Measurements from ENCODE around the gene TRDN.
"Not testable (repeated sequence)": the region's sequence is repeated elsewhere in the genome, so short reads cannot be mapped to it uniquely, and the experiment has no call there.

Gene TRDN

GRCh38 chr6:123497025-123497424 lies 139.7 kb downstream of the TRDN start:
- DNase-seq: no peak

GRCh38 chr6:123489589-123489988 lies 147.2 kb downstream of the TRDN start:
- no peak for DNase-seq

- no peak for DNase-seq
Measured at GRCh38 chr6:123480986-123481385, 155.8 kb downstream of the TRDN start.

- not testable (repeated sequence) for DNase-seq
Measured at GRCh38 chr6:123472025-123472702, 164.6 kb downstream of the TRDN start.

- DNase-seq: no peak
Measured at GRCh38 chr6:123467392-123467791, 169.4 kb downstream of the TRDN start.

GRCh38 chr6:123462152-123462551 lies 174.6 kb downstream of the TRDN start:
- DNase-seq: no peak

GRCh38 chr6:123458218-123458617 lies 178.5 kb downstream of the TRDN start:
- no peak for DNase-seq

GRCh38 chr6:123456836-123457235 lies 179.9 kb downstream of the TRDN start:
- no peak for DNase-seq

- no peak for DNase-seq
Measured at GRCh38 chr6:123454448-123454847, 182.3 kb downstream of the TRDN start.

GRCh38 chr6:123453071-123453470 lies 183.7 kb downstream of the TRDN start:
- DNase-seq: not testable (repeated sequence)

GRCh38 chr6:123448306-123448884 lies 188.4 kb downstream of the TRDN start:
- DNase-seq: no peak

- no peak for DNase-seq
Measured at GRCh38 chr6:123447315-123447937, 189.3 kb downstream of the TRDN start.

- no peak for DNase-seq
Measured at GRCh38 chr6:123439371-123439770, 197.4 kb downstream of the TRDN start.

GRCh38 chr6:123434186-123434585 lies 202.6 kb downstream of the TRDN start:
- DNase-seq: no peak

GRCh38 chr6:123430970-123431369 lies 205.8 kb downstream of the TRDN start:
- no peak for DNase-seq

GRCh38 chr6:123427008-123427407 lies 209.7 kb downstream of the TRDN start:
- no peak for DNase-seq

- DNase-seq: no peak
Measured at GRCh38 chr6:123423130-123423529, 213.6 kb downstream of the TRDN start.

GRCh38 chr6:123420512-123420911 lies 216.2 kb downstream of the TRDN start:
- DNase-seq: no peak

- DNase-seq: no peak
Measured at GRCh38 chr6:123418071-123418470, 218.7 kb downstream of the TRDN start.

GRCh38 chr6:123417535-123417934 lies 219.2 kb downstream of the TRDN start:
- DNase-seq: no peak

GRCh38 chr6:123415844-123416468 lies 220.8 kb downstream of the TRDN start:
- no peak for DNase-seq

GRCh38 chr6:123404975-123405374 lies 231.8 kb downstream of the TRDN start:
- no peak for DNase-seq

- DNase-seq: no peak
Measured at GRCh38 chr6:123402052-123402451, 234.7 kb downstream of the TRDN start.

- DNase-seq: no peak
Measured at GRCh38 chr6:123398072-123398471, 238.7 kb downstream of the TRDN start.

All from stimulated activated naive CD4-positive, alpha-beta T cell treated with Interleukin-2 at 50 U/mL for 16 hours (primary cell).